ENCODE data around the gene BTBD9. TPM values are rescaled to one million over a fixed set of nuclear protein-coding genes. Genes with fewer than 3 reads are reported as not detected.

BTBD9 gene
- total and polyA plus RNA-seq, 2 experiments from 2014 or later: 13.0 to 17.0 TPM

DNA sequence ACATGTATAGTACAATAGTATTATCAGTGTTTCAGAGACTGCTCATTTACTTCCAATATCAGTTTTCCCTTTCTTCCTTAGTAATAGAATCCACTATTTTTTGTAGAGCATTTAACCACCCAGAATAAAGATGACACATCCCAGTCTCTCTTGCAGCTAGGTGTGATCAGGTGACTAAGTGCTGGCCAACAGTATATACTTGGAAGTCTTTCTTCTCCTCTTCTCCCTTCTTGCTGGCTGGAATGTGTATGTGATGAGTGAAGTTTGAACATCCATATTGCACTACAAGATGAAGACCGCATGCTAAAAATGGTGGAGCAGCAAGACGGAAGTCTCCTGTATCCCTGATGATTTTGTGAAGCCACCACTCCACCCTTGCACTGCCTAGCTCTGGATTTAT is 14.5 kb upstream of the BTBD9 start:
- no peak overlapping the region for H3K27ac ChIP-seq
- WGBS (ENCODE audit: low lambda C conversion rate, missing lambda C conversion rate): 100% methylated on average over 2 of the region's 2 CpGs

DNA sequence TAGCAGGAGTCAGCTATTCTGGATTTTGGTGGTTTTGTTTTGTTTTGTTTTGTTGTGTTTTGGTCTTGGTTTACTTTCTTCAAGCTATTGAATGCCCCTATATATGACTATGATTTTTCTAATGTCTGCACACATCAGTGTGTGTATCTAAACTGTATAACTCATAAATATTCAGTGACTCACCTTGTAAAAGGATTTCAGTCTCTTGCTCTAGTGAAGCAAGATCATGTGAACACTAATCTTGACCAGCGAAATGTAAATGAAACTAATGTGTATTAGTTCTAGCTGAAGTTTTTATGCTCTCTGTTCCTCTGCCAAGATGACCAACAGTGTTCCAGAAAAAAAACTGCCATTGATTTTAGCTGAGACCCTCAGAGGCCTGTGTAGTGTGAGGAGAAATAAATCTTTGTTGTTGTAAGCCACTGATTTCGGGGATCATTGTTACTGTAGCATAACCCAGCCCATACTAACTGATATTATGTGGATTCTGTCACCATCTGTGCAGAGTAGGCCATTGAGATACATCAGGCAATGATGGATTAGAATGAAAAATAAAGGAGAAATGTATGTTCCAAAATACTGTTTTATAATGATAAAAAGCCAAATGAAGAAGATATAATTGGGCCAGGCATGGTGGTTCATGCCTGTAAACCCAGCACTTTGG is 11.5 kb upstream of the BTBD9 start:
- H2AFZ ChIP-seq: no peak overlapping the region
- H4K20me1 ChIP-seq (ENCODE audit: insufficient read depth, poor library complexity, severe bottlenecking): no peaks in the 10 kb centered on the region
- no peaks in the 10 kb centered on the region for H3K27me3 ChIP-seq
- WGBS (ENCODE audit: low lambda C conversion rate, missing lambda C conversion rate): 92% methylated on average over 2 of the region's 2 CpGs
- H3K36me3 ChIP-seq (replicated peaks; ENCODE audit: insufficient read depth, low read depth): no peaks in the 10 kb centered on the region
- H3K79me2 ChIP-seq: no peaks in the 10 kb centered on the region
- no peak for DNase-seq (ENCODE audit: low spot score)
- no peak overlapping the region for H3K4me2 ChIP-seq
- no peak overlapping the region for H3K27ac ChIP-seq
- H3K9me2 ChIP-seq (replicated peaks; ENCODE audit: insufficient read depth): no peaks in the 10 kb centered on the region
- TF ChIP-seq EZH2phosphoT487 (IDR thresholded peaks at IDR 0.05; ENCODE audit: low read depth, severe bottlenecking, unreplicated experiment): no peak
- TF ChIP-seq EZH2 (IDR thresholded peaks at IDR 0.05; ENCODE audit: borderline replicate concordance): no peak
- TF ChIP-seq, protein P1, sequence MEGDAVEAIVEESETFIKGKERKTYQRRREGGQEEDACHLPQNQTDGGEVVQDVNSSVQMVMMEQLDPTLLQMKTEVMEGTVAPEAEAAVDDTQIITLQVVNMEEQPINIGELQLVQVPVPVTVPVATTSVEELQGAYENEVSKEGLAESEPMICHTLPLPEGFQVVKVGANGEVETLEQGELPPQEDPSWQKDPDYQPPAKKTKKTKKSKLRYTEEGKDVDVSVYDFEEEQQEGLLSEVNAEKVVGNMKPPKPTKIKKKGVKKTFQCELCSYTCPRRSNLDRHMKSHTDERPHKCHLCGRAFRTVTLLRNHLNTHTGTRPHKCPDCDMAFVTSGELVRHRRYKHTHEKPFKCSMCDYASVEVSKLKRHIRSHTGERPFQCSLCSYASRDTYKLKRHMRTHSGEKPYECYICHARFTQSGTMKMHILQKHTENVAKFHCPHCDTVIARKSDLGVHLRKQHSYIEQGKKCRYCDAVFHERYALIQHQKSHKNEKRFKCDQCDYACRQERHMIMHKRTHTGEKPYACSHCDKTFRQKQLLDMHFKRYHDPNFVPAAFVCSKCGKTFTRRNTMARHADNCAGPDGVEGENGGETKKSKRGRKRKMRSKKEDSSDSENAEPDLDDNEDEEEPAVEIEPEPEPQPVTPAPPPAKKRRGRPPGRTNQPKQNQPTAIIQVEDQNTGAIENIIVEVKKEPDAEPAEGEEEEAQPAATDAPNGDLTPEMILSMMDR (IDR thresholded peaks at IDR 0.05; ENCODE audit: poor library complexity): no peak
- no peak overlapping the region for H3K4me3 ChIP-seq
- H3K9me3 ChIP-seq (ENCODE audit: low read depth): no peaks in the 10 kb centered on the region
- no peaks in the 10 kb centered on the region for H3K4me1 ChIP-seq (ENCODE audit: insufficient read depth)

More for the DNA sequence above, 14.5 kb upstream of the BTBD9 start:
- no peak for DNase-seq (ENCODE audit: low spot score)
- Histone ChIP-seq H4K20me1 (ENCODE audit: insufficient read depth, poor library complexity, severe bottlenecking) (no peaks in the 10 kb centered on the region), H3K4me2 (no peak overlapping the region), H2AFZ (no peak overlapping the region), H3K36me3 (replicated peaks; ENCODE audit: insufficient read depth, low read depth) (no peaks in the 10 kb centered on the region), H3K27me3 (no peaks in the 10 kb centered on the region), H3K9me3 (ENCODE audit: low read depth) (no peaks in the 10 kb centered on the region), H3K79me2 (no peaks in the 10 kb centered on the region), H3K4me3 (no peak overlapping the region), H3K9me2 (replicated peaks; ENCODE audit: insufficient read depth) (no peaks in the 10 kb centered on the region), H3K4me1 (ENCODE audit: insufficient read depth) (no peaks in the 10 kb centered on the region)
- TF ChIP-seq EZH2 (IDR thresholded peaks at IDR 0.05; ENCODE audit: borderline replicate concordance): no peak
- TF ChIP-seq, protein P1 (IDR thresholded peaks at IDR 0.05; ENCODE audit: poor library complexity): no peak
- no peak for TF ChIP-seq EZH2phosphoT487 (IDR thresholded peaks at IDR 0.05; ENCODE audit: low read depth, severe bottlenecking, unreplicated experiment)

DNA sequence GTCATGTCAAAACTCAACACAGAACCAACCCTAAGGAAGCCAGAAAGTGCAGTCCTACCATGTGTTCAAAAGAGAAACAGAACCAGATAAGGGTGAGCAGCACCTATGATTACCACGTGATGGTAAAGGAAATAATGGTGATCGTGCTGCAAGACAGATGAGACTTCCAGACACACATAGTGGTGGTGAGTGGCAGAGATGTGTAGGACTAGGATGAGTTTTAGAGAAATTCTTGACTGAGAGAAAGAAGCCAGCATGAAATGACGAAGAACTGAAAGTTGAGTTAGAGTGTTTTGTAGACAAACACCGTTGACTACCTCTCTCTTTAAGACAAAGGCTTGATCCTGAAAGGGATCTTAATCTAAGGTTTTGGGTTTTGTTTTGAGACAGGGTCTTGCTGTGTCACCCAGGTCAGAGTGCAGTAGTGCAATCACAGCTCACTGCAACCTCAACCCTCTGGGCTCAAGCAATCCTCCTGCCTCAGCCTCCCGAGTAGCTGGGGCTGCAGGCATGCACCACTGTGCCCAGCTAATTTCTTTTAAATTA is 10.6 kb upstream of the BTBD9 start:
- 94% methylated on average over 5 of the region's 5 CpGs for WGBS (ENCODE audit: low lambda C conversion rate, missing lambda C conversion rate)
- H3K4me1 ChIP-seq (ENCODE audit: insufficient read depth): no peaks in the 10 kb centered on the region

More for the DNA sequence above, 10.6 kb upstream of the BTBD9 start:
- H3K79me2 ChIP-seq: no peaks in the 10 kb centered on the region
- no peak overlapping the region for H3K27ac ChIP-seq
- H3K9me2 ChIP-seq (replicated peaks; ENCODE audit: insufficient read depth): no peaks in the 10 kb centered on the region
- no peaks in the 10 kb centered on the region for H3K9me3 ChIP-seq (ENCODE audit: low read depth)
- no peak for DNase-seq (ENCODE audit: low spot score)
- TF ChIP-seq EZH2 (IDR thresholded peaks at IDR 0.05; ENCODE audit: borderline replicate concordance) (no peak), EZH2phosphoT487 (IDR thresholded peaks at IDR 0.05; ENCODE audit: low read depth, severe bottlenecking, unreplicated experiment) (no peak)
- TF ChIP-seq, protein P1 (IDR thresholded peaks at IDR 0.05; ENCODE audit: poor library complexity): no peak
- no peaks in the 10 kb centered on the region for H3K27me3 ChIP-seq
- no peak overlapping the region for H3K4me3 ChIP-seq
- no peak overlapping the region for H2AFZ ChIP-seq
- no peak overlapping the region for H3K4me2 ChIP-seq
- H3K36me3 ChIP-seq (replicated peaks; ENCODE audit: insufficient read depth, low read depth): no peaks in the 10 kb centered on the region
- H4K20me1 ChIP-seq (ENCODE audit: insufficient read depth, poor library complexity, severe bottlenecking): no peaks in the 10 kb centered on the region

Measured in hepatocyte (in vitro differentiated cells).